GM13977 (cell line): ENCODE results near the gene RALB.

Experiments used
- DNase-seq: peaks from one replicate; pipeline ENCODE4 v3.0.0; 2012; ENCODE audit warnings: low spot score
- CTCF ChIP-seq: IDR thresholded peaks from 2 replicates; pipeline ENCODE4 v1.5.1; 2012; ENCODE audit warnings: mild to moderate bottlenecking, control low read depth; ENCODE audit not compliant: insufficient read depth; ENCODE audit errors: extremely low read depth, missing control alignments
- in situ Hi-C: fragments of 300-500 bp; cut with MboI; formaldehyde crosslinking; loops from one replicate; pipeline ENCODE4 v1.12.0; 2022; ENCODE audit warnings: low sequenced_read_pairs, low pct_unique_long_range_greater_than_20kb, mixed read lengths, inconsistent platforms; ENCODE audit not compliant: unreplicated experiment

RALB gene

GRCh38 chr2:120323214-120323613 is 70.6 kb downstream of the RALB start:
- no peak for TF ChIP-seq CTCF
- in situ Hi-C loops, result no loop called here
- no peak for DNase-seq

GRCh38 chr2:120323807-120324399 is 71.3 kb downstream of the RALB start:
- in situ Hi-C loops, result no loop called here
- TF ChIP-seq CTCF, result no peak
- no peak for DNase-seq

- no peak for DNase-seq
- TF ChIP-seq CTCF, result no peak
- in situ Hi-C loops, result loop anchor here (25.0 kb wide), 1 partner anchor 337 kb away; no protein-coding TSS in a partner anchor
These were observed 72.3 kb downstream of the RALB start for GRCh38 chr2:120324933-120325332.

- in situ Hi-C loops, result loop anchor here (25.0 kb wide), 1 partner anchor 336 kb away; no protein-coding TSS in a partner anchor
- no peak for DNase-seq
- TF ChIP-seq CTCF, result no peak
These were observed 73.4 kb downstream of the RALB start for GRCh38 chr2:120326066-120326465.

- no peak for TF ChIP-seq CTCF
- in situ Hi-C loops, result loop anchor here (25.0 kb wide), 1 partner anchor 331 kb away; no protein-coding TSS in a partner anchor
- no peak for DNase-seq
These were observed 78.5 kb downstream of the RALB start for GRCh38 chr2:120330946-120331822.

GRCh38 chr2:120331903-120332302 is 79.3 kb downstream of the RALB start:
- no peak for TF ChIP-seq CTCF
- no peak for DNase-seq
- in situ Hi-C loops, result loop anchor here (25.0 kb wide), 1 partner anchor 330 kb away; no protein-coding TSS in a partner anchor
